ENCODE measurements around the gene ADNP. TPM values are rescaled to one million over a fixed set of nuclear protein-coding genes. Genes with fewer than 3 reads are reported as not detected.
A peak's percentile ranks its signal among the peaks of the same experiment; 100 is the strongest.

The ADNP gene
- total and polyA plus RNA-seq, 2 of the 13 experiments (the other 11 are each of a cell fraction or from before 2014, with no cell fraction given) = 21.0 to 21.5 TPM

GRCh38 chr20:50957798-50958614 is 26.8 kb upstream of the ADNP start, which contains the start of gene DPM1 (continued):
- TF ChIP-seq MYNN (CRISPR knock-in tag; IDR thresholded peaks at IDR 0.05; ENCODE audit: low read depth) (no peak; the same call in 1 of the 2 replicates), RXRB (CRISPR knock-in tag; IDR thresholded peaks at IDR 0.05; ENCODE audit: borderline replicate concordance) (peak; percentile 65; the same call in 1 of the 2 replicates), ZMYM4 (CRISPR knock-in tag; IDR thresholded peaks at IDR 0.05) (peak; percentile 80; the same call in 1 of the 2 replicates), ZNF740 (CRISPR knock-in tag; IDR thresholded peaks at IDR 0.05) (no peak), PAWR (CRISPR knock-in tag; IDR thresholded peaks at IDR 0.05; ENCODE audit: borderline replicate concordance) (no peak; the same call in 1 of the 2 replicates), NFKB2 (CRISPR knock-in tag; IDR thresholded peaks at IDR 0.05; ENCODE audit: borderline replicate concordance) (peak; percentile 35), ZBTB3 (CRISPR knock-in tag; IDR thresholded peaks at IDR 0.05; ENCODE audit: borderline replicate concordance, low read depth) (no peak; the same call in 1 of the 2 replicates), HMGXB3 (CRISPR knock-in tag; IDR thresholded peaks at IDR 0.05; ENCODE audit: borderline replicate concordance) (peak; percentile 74), REST (IDR thresholded peaks at IDR 0.05; ENCODE audit: borderline replicate concordance in 1 of 2, low read depth in 1 of 2, low read length in 2 of 2) (peak in 1 of 2 experiments; percentile 86; a peak in 3 of 4 replicates), MNT (IDR thresholded peaks at IDR 0.05) (no peak), PATZ1 (CRISPR knock-in tag; IDR thresholded peaks at IDR 0.05) (peak; percentile 62; the same call in 1 of the 2 replicates), MTA3 (CRISPR knock-in tag; IDR thresholded peaks at IDR 0.05) (no peak; the same call in 1 of the 2 replicates), ZNF780A (CRISPR knock-in tag; IDR thresholded peaks at IDR 0.05) (peak; percentile 10; the same call in 1 of the 2 replicates), ISX (CRISPR knock-in tag; conservative IDR thresholded peaks at IDR 0.05) (no peak), ZNF792 (CRISPR knock-in tag; IDR thresholded peaks at IDR 0.05) (peak; percentile 51; the same call in 1 of the 2 replicates), TEAD2 (CRISPR knock-in tag; IDR thresholded peaks at IDR 0.05) (no peak)

All from HepG2 (cell line).